ENCODE data around the gene KIT.
A peak's percentile ranks its signal among the peaks of the same experiment; 100 is the strongest.
"Not testable (repeated sequence)": the region's sequence is repeated elsewhere in the genome, so short reads cannot be mapped to it uniquely, and the experiment has no call there.

Gene KIT

GRCh38 chr4:54657551-54658251 is at the start of gene KIT:
Gene KIT, plus strand, starts transcription at chr4:54657957. Its CDS starts 58 bp downstream, at chr4:54658015.
- peak; percentile 53 for DNase-seq

- no peak for DNase-seq
These were observed 48.4 kb upstream of the KIT start for GRCh38 chr4:54609310-54609709.

GRCh38 chr4:54614149-54614548 is 43.6 kb upstream of the KIT start:
- DNase-seq, result no peak

GRCh38 chr4:54620773-54621172 is 37.0 kb upstream of the KIT start:
- no peak for DNase-seq

- no peak for DNase-seq
These were observed 32.4 kb upstream of the KIT start for GRCh38 chr4:54625391-54625790.

GRCh38 chr4:54626113-54626512 is 31.6 kb upstream of the KIT start:
- no peak for DNase-seq

- DNase-seq, result no peak
These were observed 25.2 kb upstream of the KIT start for GRCh38 chr4:54632537-54632936.

GRCh38 chr4:54633102-54633740 is 24.5 kb upstream of the KIT start:
- DNase-seq, result not testable (repeated sequence)

GRCh38 chr4:54635318-54635717 is 22.4 kb upstream of the KIT start:
- DNase-seq, result no peak

- DNase-seq, result no peak
These were observed 20.4 kb upstream of the KIT start for GRCh38 chr4:54637325-54637724.

GRCh38 chr4:54641101-54641500 is 16.7 kb upstream of the KIT start:
- not testable (repeated sequence) for DNase-seq

GRCh38 chr4:54643172-54643571 is 14.6 kb upstream of the KIT start:
- DNase-seq, result no peak

- DNase-seq, result no peak
These were observed 13.6 kb upstream of the KIT start for GRCh38 chr4:54643958-54644751.

- DNase-seq, result no peak
These were observed 11.9 kb upstream of the KIT start for GRCh38 chr4:54645830-54646229.

GRCh38 chr4:54647070-54647469 is 10.7 kb upstream of the KIT start:
- DNase-seq, result no peak

- no peak for DNase-seq
These were observed 6.7 kb upstream of the KIT start for GRCh38 chr4:54651050-54651449.

GRCh38 chr4:54654753-54655152 is 3.0 kb upstream of the KIT start:
- no peak for DNase-seq

- DNase-seq, result no peak
These were observed 589 bp upstream of the KIT start for GRCh38 chr4:54657185-54657550.

GRCh38 chr4:54658252-54659093 is 716 bp downstream of the KIT start:
- DNase-seq, result peak; percentile 68

GRCh38 chr4:54659313-54659712 is 1.6 kb downstream of the KIT start:
- no peak for DNase-seq

- no peak for DNase-seq
These were observed 2.2 kb downstream of the KIT start for GRCh38 chr4:54659749-54660535.

GRCh38 chr4:54660591-54660990 is 2.8 kb downstream of the KIT start:
- no peak for DNase-seq
